22Rv1 (cell line): Measurements from ENCODE around the gene FIP1L1.
"Not testable (repeated sequence)": the region's sequence is repeated elsewhere in the genome, so short reads cannot be mapped to it uniquely, and the experiment has no call there.

Source experiments
- ZFX ChIP-seq: fragments of 450-650 bp; IDR thresholded peaks from 2 replicates; pipeline ENCODE4 v1.6.1; 2017; ENCODE audit warnings: antibody characterized with exemption, borderline replicate concordance
- TF ChIP-seq, protein P1 (sequence below): fragments of 450-650 bp; IDR thresholded peaks from 2 replicates; pipeline ENCODE4 v1.5.1; 2017; ENCODE audit warnings: mild to moderate bottlenecking

DNA sequence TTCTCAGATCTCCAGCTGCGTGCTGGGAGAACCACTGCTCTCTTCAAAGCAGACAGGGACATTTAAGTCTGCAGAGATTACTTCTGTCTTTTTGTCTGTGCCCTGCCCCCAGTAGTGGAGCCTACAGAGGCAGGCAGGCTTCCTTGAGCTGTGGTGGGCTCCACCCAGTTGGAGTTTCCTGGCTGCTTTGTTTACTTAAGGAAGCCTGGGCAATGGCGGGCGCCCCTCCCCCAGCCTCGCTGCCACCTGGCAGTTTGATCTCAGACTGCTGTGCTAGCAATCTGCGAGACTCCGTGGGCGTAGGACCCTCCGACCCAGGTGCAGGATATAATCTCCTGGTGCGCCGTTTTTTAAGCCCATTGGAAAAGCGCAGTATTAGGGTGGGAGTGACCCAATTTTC is 32.0 kb downstream of the FIP1L1 start:
- TF ChIP-seq, protein P1, sequence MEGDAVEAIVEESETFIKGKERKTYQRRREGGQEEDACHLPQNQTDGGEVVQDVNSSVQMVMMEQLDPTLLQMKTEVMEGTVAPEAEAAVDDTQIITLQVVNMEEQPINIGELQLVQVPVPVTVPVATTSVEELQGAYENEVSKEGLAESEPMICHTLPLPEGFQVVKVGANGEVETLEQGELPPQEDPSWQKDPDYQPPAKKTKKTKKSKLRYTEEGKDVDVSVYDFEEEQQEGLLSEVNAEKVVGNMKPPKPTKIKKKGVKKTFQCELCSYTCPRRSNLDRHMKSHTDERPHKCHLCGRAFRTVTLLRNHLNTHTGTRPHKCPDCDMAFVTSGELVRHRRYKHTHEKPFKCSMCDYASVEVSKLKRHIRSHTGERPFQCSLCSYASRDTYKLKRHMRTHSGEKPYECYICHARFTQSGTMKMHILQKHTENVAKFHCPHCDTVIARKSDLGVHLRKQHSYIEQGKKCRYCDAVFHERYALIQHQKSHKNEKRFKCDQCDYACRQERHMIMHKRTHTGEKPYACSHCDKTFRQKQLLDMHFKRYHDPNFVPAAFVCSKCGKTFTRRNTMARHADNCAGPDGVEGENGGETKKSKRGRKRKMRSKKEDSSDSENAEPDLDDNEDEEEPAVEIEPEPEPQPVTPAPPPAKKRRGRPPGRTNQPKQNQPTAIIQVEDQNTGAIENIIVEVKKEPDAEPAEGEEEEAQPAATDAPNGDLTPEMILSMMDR, result not testable (repeated sequence)
- TF ChIP-seq ZFX, result not testable (repeated sequence)
